PC-9 (cell line): ENCODE results near the gene LDLRAD3.

ENCODE experiments used
- EZH2 ChIP-seq: fragments of 200-600 bp; sonication (generic); IDR thresholded peaks from 2 replicates; pipeline ENCODE4 v1.8.0; 2017; ENCODE audit warnings: antibody characterized with exemption, low read depth
- TF ChIP-seq, protein P1 (sequence below): fragments of 200-600 bp; sonication (generic); conservative IDR thresholded peaks from 2 replicates; pipeline ENCODE4 v1.6.1; 2017; ENCODE audit warnings: mixed run types, antibody characterized with exemption, mild to moderate bottlenecking, moderate library complexity

DNA sequence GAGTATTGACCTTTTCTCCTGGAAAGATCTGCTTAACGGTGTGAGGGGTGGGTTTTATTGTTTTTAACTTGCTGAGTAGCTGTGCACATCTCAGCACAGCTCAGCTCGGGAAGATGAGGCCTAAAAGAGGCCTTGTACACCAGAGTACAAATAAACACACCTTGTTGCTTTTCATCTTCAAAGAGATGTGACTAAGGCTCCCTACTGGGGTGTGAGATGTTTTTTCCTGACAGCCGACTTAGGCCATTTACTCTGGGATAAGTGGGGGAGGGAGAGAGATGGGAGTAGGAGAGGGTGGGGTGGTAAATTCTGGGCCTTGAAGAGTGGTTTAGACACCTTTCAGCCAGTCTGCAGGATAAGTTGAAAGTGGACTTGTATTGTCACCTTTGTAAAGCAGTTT is 2.9 kb downstream of the LDLRAD3 start:
- TF ChIP-seq, protein P1, sequence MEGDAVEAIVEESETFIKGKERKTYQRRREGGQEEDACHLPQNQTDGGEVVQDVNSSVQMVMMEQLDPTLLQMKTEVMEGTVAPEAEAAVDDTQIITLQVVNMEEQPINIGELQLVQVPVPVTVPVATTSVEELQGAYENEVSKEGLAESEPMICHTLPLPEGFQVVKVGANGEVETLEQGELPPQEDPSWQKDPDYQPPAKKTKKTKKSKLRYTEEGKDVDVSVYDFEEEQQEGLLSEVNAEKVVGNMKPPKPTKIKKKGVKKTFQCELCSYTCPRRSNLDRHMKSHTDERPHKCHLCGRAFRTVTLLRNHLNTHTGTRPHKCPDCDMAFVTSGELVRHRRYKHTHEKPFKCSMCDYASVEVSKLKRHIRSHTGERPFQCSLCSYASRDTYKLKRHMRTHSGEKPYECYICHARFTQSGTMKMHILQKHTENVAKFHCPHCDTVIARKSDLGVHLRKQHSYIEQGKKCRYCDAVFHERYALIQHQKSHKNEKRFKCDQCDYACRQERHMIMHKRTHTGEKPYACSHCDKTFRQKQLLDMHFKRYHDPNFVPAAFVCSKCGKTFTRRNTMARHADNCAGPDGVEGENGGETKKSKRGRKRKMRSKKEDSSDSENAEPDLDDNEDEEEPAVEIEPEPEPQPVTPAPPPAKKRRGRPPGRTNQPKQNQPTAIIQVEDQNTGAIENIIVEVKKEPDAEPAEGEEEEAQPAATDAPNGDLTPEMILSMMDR, result no peak
- TF ChIP-seq EZH2, result no peak
